ENCODE measurements around the gene FAM168A. TPM values are rescaled to one million over a fixed set of nuclear protein-coding genes. Genes with fewer than 3 reads are reported as not detected.

FAM168A gene
- total and polyA plus RNA-seq, 9 donors: 17.6 to 35.4 (median 24.8) TPM

DNA sequence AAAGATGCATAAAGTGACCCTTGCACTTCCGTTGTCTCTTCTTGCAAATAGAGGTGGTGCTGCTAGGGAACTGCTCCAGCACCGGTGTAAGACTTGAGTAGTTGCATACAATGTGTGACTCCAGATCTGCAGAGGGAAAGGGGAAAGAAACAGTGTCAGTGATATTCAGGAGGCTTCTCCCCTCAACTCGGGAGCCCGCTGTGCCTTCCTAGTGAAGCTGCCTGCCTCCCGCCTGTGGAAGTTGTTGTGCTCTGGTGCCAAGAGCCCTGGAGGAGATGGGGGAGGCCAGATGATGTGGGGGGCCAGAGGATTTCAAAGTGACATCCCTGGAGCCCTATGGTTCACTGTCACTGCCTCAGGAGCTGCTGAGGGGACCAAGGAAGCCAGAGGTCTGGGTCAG lies 191.3 kb downstream of the FAM168A start:
- H3K4me3 ChIP-seq (ENCODE audit: low read length): no peak overlapping the region
- WGBS (ENCODE audit: insufficient coverage): 67% methylated on average over 1 of the region's 5 CpGs
- no peaks in the 10 kb centered on the region for H3K27me3 ChIP-seq (ENCODE audit: control insufficient read depth, insufficient read depth, low read length)
- H3K36me3 ChIP-seq (ENCODE audit: control insufficient read depth, insufficient read depth, low read length): peaks cover 42% of the 10 kb centered on the region
- DNase-seq: no peak
- H3K9me3 ChIP-seq (replicated peaks; ENCODE audit: control insufficient read depth, low read depth, low read length): no peaks in the 10 kb centered on the region
- H3K27ac ChIP-seq (ENCODE audit: low read length): no peak overlapping the region
- peaks cover 9% of the 10 kb centered on the region for H3K4me1 ChIP-seq (ENCODE audit: control insufficient read depth, insufficient read depth, low read length)

DNA sequence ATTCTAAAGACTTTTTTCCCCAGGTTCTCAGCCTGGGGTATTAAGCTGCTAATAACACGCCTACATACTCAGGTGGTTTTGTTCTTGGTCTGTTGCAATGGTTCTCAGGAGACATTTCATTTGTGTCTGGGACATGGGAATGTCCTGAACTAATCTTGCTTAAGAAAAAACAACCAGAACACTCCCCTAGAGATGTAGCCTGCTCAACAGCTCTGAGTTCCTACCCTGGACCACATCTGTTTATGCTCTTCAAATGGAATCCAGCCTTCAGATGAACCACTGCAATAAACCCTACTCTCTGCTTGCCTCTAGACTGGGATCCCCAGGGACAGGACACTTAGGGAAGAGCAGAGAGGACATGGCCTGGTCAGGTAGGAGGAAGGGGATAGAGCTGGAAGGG lies 191.8 kb downstream of the FAM168A start:
- Histone ChIP-seq H3K27me3 (ENCODE audit: control insufficient read depth, insufficient read depth, low read length) (no peaks in the 10 kb centered on the region), H3K27ac (ENCODE audit: low read length) (no peak overlapping the region), H3K36me3 (ENCODE audit: control insufficient read depth, insufficient read depth, low read length) (peaks cover 37% of the 10 kb centered on the region), H3K4me1 (ENCODE audit: control insufficient read depth, insufficient read depth, low read length) (peaks cover 9% of the 10 kb centered on the region), H3K9me3 (replicated peaks; ENCODE audit: control insufficient read depth, low read depth, low read length) (no peaks in the 10 kb centered on the region), H3K4me3 (ENCODE audit: low read length) (no peak overlapping the region)
- WGBS (ENCODE audit: insufficient coverage): no CpG with 5 or more reads among the region's 1 CpG
- no peak for DNase-seq

DNA sequence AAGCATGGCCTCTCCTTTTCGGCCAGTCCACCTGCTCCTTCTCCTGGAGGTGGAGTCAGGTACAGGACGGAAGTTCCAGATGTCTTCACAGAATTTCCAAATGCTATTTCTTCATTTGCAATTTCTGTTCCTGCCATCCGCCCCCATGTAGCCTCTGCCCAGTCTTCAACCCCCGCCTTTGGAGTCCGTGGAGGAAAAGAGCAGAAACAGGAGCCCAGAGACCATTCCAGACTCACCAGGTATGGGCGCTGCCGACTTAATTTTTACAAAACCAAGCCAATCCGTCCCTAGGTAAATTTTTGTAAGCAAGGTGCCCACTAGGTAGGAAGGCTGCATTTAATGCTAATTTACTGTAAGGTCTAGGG lies 192.8 kb downstream of the FAM168A start:
- Histone ChIP-seq H3K27me3 (ENCODE audit: control insufficient read depth, insufficient read depth, low read length) (no peaks in the 10 kb centered on the region), H3K4me1 (ENCODE audit: control insufficient read depth, insufficient read depth, low read length) (peaks cover 9% of the 10 kb centered on the region), H3K9me3 (replicated peaks; ENCODE audit: control insufficient read depth, low read depth, low read length) (no peaks in the 10 kb centered on the region), H3K27ac (ENCODE audit: low read length) (no peak overlapping the region), H3K4me3 (ENCODE audit: low read length) (no peak overlapping the region), H3K36me3 (ENCODE audit: control insufficient read depth, insufficient read depth, low read length) (peaks cover 37% of the 10 kb centered on the region)
- DNase-seq: no peak
- 70% methylated on average over 5 of the region's 8 CpGs for WGBS (ENCODE audit: insufficient coverage)

DNA sequence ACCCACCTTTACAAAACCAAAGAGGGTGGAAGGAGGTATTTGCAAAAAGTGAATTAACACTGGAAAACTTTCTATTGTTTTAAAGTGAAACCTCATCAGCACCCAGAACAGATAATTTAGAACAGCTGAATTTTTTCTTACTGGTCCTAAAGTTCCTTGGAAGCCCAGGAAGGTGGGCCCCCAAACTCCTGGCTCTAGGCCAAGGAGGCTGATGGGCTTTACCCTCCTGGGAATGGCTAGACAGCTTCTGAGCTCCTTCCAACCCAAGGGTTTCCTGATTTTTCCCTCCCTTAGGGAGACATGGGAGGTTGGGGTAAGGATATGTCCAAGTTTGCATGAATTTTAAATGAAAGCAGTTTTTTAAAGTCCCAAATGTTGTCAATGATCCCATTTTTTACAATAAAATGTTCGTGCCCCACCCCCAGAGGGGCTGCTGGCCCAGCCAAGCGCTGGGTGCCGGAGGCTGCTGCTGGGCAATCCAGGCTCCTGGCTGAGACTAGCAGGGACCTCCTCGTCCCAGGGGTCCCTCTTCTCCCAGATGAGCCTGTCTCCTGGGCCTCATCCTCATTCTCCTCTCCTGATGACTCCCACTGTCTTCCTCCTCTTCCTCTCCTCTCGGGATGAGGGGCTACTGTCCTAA lies 193.3 kb downstream of the FAM168A start:
- H3K36me3 ChIP-seq (ENCODE audit: control insufficient read depth, insufficient read depth, low read length): peaks cover 36% of the 10 kb centered on the region
- 59% methylated on average over 5 of the region's 5 CpGs for WGBS (ENCODE audit: insufficient coverage)
- H3K4me1 ChIP-seq (ENCODE audit: control insufficient read depth, insufficient read depth, low read length): peaks cover 9% of the 10 kb centered on the region
- H3K9me3 ChIP-seq (replicated peaks; ENCODE audit: control insufficient read depth, low read depth, low read length): no peaks in the 10 kb centered on the region
- no peak overlapping the region for H3K4me3 ChIP-seq (ENCODE audit: low read length)
- no peaks in the 10 kb centered on the region for H3K27me3 ChIP-seq (ENCODE audit: control insufficient read depth, insufficient read depth, low read length)
- DNase-seq: peak; percentile 27
- H3K27ac ChIP-seq (ENCODE audit: low read length): no peak overlapping the region

DNA sequence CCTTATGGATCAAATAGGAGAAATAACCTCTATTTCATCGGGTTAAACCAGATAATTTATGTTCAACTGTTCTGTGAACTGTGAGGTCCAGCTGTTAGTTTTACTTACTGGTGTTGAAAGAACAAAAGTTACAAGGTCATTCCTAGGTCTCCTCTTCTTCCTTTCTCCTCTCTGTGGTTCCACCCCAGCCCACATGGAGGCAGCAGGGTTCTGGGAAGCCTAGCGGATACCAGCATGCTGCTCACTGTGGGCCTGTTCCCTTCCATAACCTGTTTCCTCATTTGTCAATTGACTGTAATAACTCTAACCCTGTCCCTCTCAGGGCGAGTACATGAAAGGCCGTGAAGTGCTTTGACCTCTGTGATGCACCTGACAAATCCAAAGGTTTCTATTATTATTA lies 193.9 kb downstream of the FAM168A start:
- peak; percentile 73 for DNase-seq
- Histone ChIP-seq H3K4me1 (ENCODE audit: control insufficient read depth, insufficient read depth, low read length) (peaks cover 14% of the 10 kb centered on the region), H3K27me3 (ENCODE audit: control insufficient read depth, insufficient read depth, low read length) (no peaks in the 10 kb centered on the region), H3K9me3 (replicated peaks; ENCODE audit: control insufficient read depth, low read depth, low read length) (no peaks in the 10 kb centered on the region), H3K27ac (ENCODE audit: low read length) (no peak overlapping the region), H3K36me3 (ENCODE audit: control insufficient read depth, insufficient read depth, low read length) (peaks cover 30% of the 10 kb centered on the region), H3K4me3 (ENCODE audit: low read length) (no peak overlapping the region)
- whole genome bisulfite sequencing (ENCODE audit: insufficient coverage): 80% methylated on average over 1 of the region's 4 CpGs

DNA sequence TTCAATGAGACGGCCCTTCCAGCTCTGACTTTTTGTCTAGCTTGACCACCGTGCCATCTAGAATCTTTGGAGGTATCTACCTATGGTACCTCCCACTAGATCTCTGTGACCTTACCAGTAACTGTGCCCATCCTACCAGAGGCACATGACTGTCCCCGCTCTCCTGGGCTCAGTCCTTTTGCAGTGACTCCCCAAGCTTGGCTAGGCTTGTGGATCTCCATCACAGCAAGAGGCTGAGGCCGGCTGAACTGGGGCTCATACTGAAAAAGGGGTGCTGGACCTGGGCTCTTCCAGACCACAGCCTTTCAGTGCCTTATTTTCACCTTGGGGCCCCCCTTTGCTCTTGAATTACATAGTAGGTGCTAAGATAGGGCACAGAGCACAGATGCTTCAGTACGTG lies 194.4 kb downstream of the FAM168A start:
- H3K27me3 ChIP-seq (ENCODE audit: control insufficient read depth, insufficient read depth, low read length): no peaks in the 10 kb centered on the region
- H3K36me3 ChIP-seq (ENCODE audit: control insufficient read depth, insufficient read depth, low read length): peaks cover 28% of the 10 kb centered on the region
- H3K9me3 ChIP-seq (replicated peaks; ENCODE audit: control insufficient read depth, low read depth, low read length): no peaks in the 10 kb centered on the region
- WGBS (ENCODE audit: insufficient coverage): 88% methylated on average over 3 of the region's 5 CpGs
- H3K27ac ChIP-seq (ENCODE audit: low read length): no peak overlapping the region
- DNase-seq: peak; percentile 5
- H3K4me3 ChIP-seq (ENCODE audit: low read length): no peak overlapping the region
- H3K4me1 ChIP-seq (ENCODE audit: control insufficient read depth, insufficient read depth, low read length): peaks cover 18% of the 10 kb centered on the region

DNA sequence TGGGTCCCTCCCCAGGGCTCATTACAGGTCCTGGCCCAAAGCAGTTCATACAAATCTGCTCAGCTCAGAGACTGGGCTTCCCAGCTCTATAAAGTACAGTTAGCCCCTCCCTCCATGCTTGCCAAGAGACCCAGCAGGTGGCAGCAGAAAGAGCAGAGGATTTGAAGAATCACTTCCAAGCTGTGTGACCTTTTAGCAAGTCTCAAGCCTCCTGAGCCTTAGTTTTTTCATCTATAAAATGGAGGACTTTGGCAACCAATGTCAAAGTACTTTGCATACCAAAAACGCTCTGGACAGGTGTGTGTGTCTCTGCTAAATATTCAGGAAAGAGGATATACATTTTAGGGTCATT lies 195.1 kb downstream of the FAM168A start:
- Histone ChIP-seq H3K27me3 (ENCODE audit: control insufficient read depth, insufficient read depth, low read length) (no peaks in the 10 kb centered on the region), H3K4me1 (ENCODE audit: control insufficient read depth, insufficient read depth, low read length) (peaks cover 18% of the 10 kb centered on the region), H3K36me3 (ENCODE audit: control insufficient read depth, insufficient read depth, low read length) (peaks cover 24% of the 10 kb centered on the region), H3K27ac (ENCODE audit: low read length) (no peak overlapping the region), H3K4me3 (ENCODE audit: low read length) (no peak overlapping the region), H3K9me3 (replicated peaks; ENCODE audit: control insufficient read depth, low read depth, low read length) (no peaks in the 10 kb centered on the region)
- peak; percentile 30 for DNase-seq
- WGBS (ENCODE audit: insufficient coverage): no CpG with 5 or more reads among the region's 1 CpG

DNA sequence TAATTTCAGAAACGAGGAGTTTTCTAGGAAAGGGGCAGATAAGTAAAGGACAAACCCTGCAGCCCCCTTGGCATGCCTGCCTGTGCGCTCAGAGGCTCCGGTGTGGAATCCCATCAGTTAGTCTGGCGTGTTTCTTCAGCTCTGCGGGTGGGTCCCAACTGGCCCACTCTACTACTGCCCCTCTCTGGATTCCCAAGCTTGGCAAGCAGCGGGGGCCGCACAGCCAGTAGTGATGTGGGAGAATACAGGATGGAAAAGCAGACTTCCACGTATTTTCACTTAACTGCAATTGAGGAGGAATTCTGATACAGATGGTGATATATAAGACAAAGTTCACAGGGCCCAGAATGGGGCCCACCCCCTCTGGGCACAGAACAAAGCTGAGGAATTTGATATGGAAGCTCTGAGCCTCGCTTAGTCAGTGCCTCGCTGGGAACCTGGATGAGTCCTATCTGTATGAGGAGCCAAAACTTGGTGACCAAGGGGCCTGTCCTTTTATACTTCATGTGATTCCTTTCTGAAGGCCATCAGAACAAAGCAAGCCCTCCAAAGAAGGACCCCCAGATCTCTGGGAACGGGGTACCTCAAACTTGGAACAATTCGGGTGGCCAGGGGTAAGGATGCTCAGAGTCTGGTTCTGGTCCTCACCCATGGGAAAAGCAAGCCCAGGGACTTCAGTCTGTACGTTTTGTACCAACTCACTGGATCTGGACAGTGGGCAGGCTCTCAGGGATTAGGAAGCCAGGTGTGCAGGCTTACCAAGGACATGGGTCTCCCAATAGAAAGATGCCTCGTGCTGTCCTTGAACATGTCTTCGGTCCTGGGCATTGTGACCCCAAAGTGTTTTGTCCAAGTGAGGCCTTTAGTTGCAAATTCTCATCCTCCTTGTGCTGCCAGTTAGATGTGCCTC lies 195.7 kb downstream of the FAM168A start:
- 76% methylated on average over 11 of the region's 15 CpGs for WGBS (ENCODE audit: insufficient coverage)
- Histone ChIP-seq H3K4me1 (ENCODE audit: control insufficient read depth, insufficient read depth, low read length) (peaks cover 18% of the 10 kb centered on the region), H3K27me3 (ENCODE audit: control insufficient read depth, insufficient read depth, low read length) (no peaks in the 10 kb centered on the region), H3K36me3 (ENCODE audit: control insufficient read depth, insufficient read depth, low read length) (peaks cover 18% of the 10 kb centered on the region), H3K4me3 (ENCODE audit: low read length) (no peak overlapping the region), H3K27ac (ENCODE audit: low read length) (no peak overlapping the region), H3K9me3 (replicated peaks; ENCODE audit: control insufficient read depth, low read depth, low read length) (no peaks in the 10 kb centered on the region)
- peak; percentile 7 for DNase-seq

DNA sequence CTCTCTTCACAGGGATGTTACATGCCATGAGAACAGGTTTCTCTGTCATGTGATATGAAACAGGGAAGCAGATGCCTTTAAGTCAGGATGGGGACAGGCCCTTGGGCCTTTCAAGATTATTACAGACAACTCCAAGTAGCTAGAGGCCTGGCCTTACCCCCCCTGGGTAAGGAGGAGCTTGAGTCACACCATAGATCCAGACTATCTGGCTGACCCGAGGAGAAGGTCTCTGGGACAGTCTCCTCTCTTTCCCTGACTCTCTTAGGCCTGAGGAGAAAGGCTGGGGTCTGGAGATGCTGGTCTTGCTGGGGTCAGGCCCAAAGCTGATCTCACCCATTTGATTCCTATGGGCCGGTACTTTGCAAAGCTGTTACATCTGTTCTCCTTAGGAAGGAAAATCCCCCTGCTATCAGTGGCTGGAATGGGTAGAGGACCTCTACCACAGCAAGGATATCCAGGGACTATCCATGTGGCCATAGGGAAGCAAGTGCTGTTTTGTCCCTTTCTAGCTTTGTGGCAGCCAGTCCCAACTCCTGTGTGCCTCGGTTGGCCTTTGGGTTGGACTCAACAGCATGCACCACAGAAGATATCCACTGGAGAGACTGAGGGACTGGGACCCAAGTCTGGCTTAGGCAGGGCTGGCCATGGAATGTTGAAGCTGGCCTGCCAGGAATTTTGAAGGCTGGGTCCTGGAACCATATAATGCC lies 196.5 kb downstream of the FAM168A start:
- peak; percentile 13 for DNase-seq
- Histone ChIP-seq H3K27me3 (ENCODE audit: control insufficient read depth, insufficient read depth, low read length) (no peaks in the 10 kb centered on the region), H3K4me3 (ENCODE audit: low read length) (no peak overlapping the region), H3K9me3 (replicated peaks; ENCODE audit: control insufficient read depth, low read depth, low read length) (no peaks in the 10 kb centered on the region), H3K4me1 (ENCODE audit: control insufficient read depth, insufficient read depth, low read length) (peaks cover 15% of the 10 kb centered on the region), H3K36me3 (ENCODE audit: control insufficient read depth, insufficient read depth, low read length) (peaks cover 15% of the 10 kb centered on the region), H3K27ac (ENCODE audit: low read length) (no peak overlapping the region)
- WGBS (ENCODE audit: insufficient coverage): 83% methylated on average over 2 of the region's 3 CpGs

DNA sequence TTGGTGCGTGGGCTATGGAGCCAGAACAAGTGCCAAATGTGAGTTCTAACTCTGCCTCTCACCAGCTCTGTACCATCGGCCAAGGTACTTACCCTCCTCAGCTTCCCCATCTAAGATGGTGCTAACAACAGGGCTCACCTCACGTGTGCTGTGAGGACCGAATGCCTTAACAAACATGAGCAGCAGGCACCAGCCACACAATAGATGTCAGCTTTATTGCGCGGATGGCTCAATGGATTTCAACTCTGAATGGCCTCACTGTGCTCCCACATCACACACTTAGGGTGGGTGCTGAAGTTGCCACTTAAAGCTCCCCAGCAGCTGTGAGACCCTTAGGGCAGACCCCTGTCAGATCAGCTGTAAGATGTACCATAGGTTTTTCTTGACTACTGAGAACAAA lies 197.6 kb downstream of the FAM168A start:
- no peaks in the 10 kb centered on the region for H3K9me3 ChIP-seq (replicated peaks; ENCODE audit: control insufficient read depth, low read depth, low read length)
- H3K27me3 ChIP-seq (ENCODE audit: control insufficient read depth, insufficient read depth, low read length): no peaks in the 10 kb centered on the region
- peak; percentile 4 for DNase-seq
- no peak overlapping the region for H3K27ac ChIP-seq (ENCODE audit: low read length)
- peaks cover 9% of the 10 kb centered on the region for H3K36me3 ChIP-seq (ENCODE audit: control insufficient read depth, insufficient read depth, low read length)
- H3K4me3 ChIP-seq (ENCODE audit: low read length): no peak overlapping the region
- 92% methylated on average over 5 of the region's 6 CpGs for WGBS (ENCODE audit: insufficient coverage)
- peaks cover 15% of the 10 kb centered on the region for H3K4me1 ChIP-seq (ENCODE audit: control insufficient read depth, insufficient read depth, low read length)
